Superior temporal gyrus (tissue), 1 donor: ENCODE data around the gene CCNB1.
A peak's percentile ranks its signal among the peaks of the same experiment; 100 is the strongest.
"Not testable (repeated sequence)": the region's sequence is repeated elsewhere in the genome, so short reads cannot be mapped to it uniquely, and the experiment has no call there.

Experiments
- DNase-seq: peaks from one replicate; pipeline ENCODE4 v3.0.0-alpha.2; 2016; ENCODE audit errors: extremely low spot score

Gene CCNB1

GRCh38 chr5:69166686-69167492, at the start of gene CCNB1:
Gene CCNB1 (plus strand): TSS chr5:69167150. CDS start chr5:69167263, 113 bp downstream.
- DNase-seq = peak; percentile 98

GRCh38 chr5:69129413-69129812, 37.5 kb upstream of the CCNB1 start:
- no peak for DNase-seq

DNA sequence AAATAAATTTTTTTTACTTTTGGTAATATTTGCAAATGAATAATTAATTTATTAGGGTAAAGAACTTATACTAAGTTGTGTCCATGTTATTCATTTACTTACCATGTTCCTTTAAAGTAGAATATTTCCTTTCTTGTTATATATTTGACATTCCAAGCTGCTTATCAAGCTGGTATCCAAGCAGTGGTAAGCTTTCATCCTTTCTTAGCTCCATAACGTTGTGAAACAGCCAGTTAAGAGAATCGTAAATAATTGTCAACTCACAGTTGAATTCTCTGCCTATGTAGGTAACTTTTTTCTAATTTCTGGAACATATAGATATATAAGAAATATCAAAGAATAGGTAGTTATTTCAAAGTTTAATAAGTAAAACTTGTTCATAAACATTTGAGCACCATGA, 36.7 kb upstream of the CCNB1 start:
- DNase-seq = no peak

DNA sequence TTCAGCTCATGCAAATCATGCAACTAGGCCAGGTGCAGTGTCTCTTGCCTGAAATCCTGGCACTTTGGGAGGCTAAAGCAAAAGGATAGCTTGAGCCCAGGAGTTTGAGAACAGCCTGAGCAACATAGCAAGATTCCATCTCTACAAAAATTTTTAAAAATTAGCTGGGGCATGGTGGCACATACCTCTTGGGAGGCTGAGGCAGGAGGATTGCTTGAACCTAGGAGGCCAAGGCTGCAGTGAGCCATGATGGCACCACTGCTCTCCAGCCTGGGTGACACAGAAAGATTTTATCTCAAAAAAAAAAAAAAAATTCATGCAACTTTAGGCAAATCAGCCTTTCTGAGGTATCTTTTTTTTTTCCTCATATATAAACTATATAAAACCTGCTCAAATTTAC, 35.6 kb upstream of the CCNB1 start:
- no peak for DNase-seq

GRCh38 chr5:69134126-69134525, 32.8 kb upstream of the CCNB1 start:
- no peak for DNase-seq

- DNase-seq = no peak
These were observed 30.7 kb upstream of the CCNB1 start for GRCh38 chr5:69136293-69136692.

DNA sequence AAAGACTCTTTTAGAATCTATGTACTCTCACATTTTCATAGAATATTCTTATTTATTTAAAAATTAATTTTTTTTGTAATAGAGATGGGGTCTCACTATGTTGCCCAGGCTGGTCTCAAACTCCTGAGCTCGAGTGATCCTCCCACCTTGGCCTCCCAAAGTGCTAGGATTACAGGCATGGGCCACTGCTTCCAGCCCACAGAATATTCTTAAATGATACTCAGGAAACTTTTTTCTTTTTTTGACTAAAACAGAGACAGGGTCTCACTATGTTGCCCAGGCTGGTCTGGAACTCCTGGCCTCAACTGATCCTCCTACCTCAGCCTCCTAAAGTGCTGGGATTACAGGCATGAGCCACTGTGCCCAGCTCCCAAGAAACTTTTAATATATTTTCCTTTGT, 29.7 kb upstream of the CCNB1 start:
- DNase-seq = not testable (repeated sequence)

DNA sequence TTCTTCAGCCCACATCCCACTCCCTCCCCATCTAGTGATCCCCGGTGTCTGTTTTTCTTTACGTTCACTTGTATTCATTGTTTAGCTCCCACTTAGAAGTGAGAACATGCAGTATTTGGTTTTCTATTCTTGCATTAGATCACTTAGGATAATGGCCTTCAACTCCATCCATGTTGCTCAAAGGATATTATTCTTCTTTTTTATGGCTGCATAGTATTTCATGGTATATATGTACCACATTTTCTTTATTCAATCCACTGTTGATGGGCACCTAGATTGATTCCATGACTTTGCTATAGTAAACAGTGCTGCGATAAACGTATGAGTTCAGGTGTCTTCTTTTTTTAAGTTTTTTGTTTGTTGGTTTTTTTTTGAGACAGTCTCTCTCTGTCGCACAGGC, 29.1 kb upstream of the CCNB1 start:
- DNase-seq = no peak

DNA sequence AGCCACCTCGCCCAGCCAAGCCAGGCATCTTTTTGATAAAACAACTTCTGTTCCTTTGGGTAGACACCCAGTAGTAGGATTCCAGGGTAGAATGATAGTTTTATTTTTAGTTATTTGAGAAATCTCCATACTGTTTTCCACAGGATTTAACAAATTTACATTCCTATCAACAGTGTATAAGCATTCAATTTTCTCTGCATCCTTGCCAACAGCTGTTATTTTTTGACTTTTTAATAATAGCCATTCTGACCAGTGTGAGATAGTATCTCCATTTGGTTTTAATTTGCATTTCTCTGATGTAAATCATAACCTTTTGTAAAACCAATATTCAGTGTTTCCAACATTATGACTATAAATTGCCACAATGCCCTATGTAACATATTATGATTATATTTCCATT, 28.2 kb upstream of the CCNB1 start:
- DNase-seq = no peak

DNA sequence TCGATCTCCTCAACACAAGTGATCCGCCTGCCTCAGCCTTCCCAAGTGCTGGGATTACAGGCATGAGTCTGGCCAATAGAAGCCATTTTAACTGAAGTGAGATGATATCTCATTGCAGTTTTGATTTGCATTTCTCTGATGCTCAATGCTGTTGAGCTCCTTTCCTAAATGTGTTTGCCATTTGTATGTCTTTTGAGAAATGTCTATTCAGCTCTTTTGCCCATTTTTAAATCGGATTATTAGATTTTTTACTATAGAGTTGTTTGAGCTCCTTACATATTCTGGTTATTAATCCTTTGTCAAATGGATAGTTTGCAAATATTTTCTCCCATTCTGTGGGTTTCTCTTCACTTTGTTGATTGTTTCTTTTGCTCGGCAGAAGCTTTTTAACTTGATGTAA, 26.7 kb upstream of the CCNB1 start:
- not testable (repeated sequence) for DNase-seq

DNA sequence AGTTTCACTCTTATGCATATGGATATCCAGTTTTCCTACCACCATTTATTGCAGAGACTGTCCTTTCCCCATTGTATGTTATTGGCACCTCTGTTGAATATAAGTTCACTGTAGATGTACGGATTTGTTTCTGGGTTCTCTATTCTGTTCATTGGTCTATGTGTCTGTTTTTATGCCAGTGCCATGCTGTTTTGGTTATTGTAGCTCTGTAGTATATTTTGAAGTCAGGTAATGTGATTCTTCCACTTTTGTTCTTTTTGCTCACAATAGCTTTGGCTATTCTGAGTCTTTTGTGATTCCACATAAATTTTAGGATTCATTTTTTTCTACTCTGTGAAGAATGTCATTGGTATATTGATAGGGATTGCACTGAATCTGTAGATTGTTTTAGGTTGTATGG, 26.1 kb upstream of the CCNB1 start:
- no peak for DNase-seq

GRCh38 chr5:69148576-69148975, 18.4 kb upstream of the CCNB1 start:
- not testable (repeated sequence) for DNase-seq

- no peak for DNase-seq
These were observed 17.8 kb upstream of the CCNB1 start for GRCh38 chr5:69148981-69149675.

- no peak for DNase-seq
These were observed 17.3 kb upstream of the CCNB1 start for GRCh38 chr5:69149676-69150010.

DNA sequence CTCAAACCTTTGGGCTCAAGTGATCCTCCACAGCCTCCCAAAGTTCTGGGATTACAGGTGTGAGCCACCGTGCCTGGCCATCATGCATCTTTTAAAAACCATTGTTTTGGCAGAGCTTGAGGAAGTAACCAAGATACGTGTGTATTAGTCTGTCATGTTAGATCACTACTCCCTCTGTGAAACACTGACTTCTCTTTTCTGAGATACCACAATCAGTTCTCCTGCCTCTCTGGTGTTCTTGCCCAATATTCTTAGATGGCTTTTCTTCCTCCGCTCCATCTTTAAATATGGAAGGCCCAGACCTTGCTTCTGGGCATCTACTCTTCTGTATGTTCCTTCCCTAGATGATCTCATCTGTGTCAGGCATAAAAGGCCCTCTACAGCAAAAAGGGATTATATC, 14.2 kb upstream of the CCNB1 start:
- no peak for DNase-seq

GRCh38 chr5:69156456-69156855, 10.5 kb upstream of the CCNB1 start:
- no peak for DNase-seq

- no peak for DNase-seq
These were observed 8.9 kb upstream of the CCNB1 start for GRCh38 chr5:69158039-69158438.

- no peak for DNase-seq
These were observed 6.3 kb upstream of the CCNB1 start for GRCh38 chr5:69160651-69161050.

GRCh38 chr5:69167493-69167855, 524 bp downstream of the CCNB1 start:
- no peak for DNase-seq

- DNase-seq = no peak
These were observed 979 bp downstream of the CCNB1 start for GRCh38 chr5:69167929-69168328.

- DNase-seq = no peak
These were observed 3.5 kb downstream of the CCNB1 start for GRCh38 chr5:69170495-69170894.

DNA sequence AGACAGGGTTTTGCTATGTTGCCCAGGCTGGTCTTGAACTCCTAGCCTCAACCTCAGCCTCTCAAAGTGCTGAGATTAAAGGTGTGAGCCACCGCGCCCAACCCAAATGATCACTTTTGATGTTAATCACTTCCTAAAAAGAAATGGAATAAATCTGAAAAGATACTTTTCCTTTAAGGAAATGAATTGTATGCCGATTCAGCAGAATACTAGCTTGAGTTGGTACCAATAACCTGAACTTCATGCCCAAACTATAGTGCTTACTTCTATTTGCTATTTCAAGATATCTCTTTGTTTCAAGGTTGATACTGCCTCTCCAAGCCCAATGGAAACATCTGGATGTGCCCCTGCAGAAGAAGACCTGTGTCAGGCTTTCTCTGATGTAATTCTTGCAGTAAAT, 4.0 kb downstream of the CCNB1 start:
- no peak for DNase-seq

DNA sequence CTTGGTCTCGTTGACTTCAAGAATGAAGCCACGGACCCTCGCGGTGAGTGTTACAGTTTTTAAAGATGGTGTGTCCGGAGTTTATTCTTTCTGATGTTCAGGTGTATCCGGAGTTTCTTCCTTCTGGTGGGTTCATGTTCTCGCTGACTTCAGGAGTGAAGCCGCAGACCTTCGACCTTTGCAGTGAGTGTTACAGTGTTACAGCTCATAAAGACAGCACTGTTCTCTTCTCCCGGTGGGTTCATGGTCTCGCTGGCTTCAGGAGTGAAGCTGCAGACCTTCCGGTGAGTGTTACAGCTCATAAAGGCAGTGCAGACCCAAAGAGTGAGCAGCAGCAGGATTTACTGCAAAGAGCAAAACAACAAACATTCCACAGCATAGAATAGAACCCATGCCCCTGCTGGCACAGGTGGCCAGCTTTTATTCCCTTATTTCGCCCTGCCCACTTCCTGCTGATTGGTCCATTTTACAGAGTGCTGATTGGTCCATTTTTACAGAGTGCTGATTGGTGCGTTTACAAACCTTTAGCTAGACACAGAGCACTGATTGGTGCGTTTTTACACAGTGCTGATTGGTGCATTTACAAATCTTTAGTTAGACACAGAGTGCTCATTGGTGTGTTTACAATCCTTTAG, 14.8 kb downstream of the CCNB1 start:
- DNase-seq = not testable (repeated sequence)
